BJ (cell line): ENCODE measurements around the gene NUP155. TPM values are rescaled to one million over a fixed set of nuclear protein-coding genes. Genes with fewer than 3 reads are reported as not detected.
A peak's percentile ranks its signal among the peaks of the same experiment; 100 is the strongest.
"Not testable (repeated sequence)": the region's sequence is repeated elsewhere in the genome, so short reads cannot be mapped to it uniquely, and the experiment has no call there.

Source experiments
- CTCF ChIA-PET: fragments of 350-600 bp; formaldehyde crosslinking; extraction: SDS; loops from one replicate; lab custom pipeline; 2021; ENCODE audit warnings: antibody characterized with exemption, inconsistent platforms; lab: Yijun Ruan, JAX
- POLR2A ChIA-PET: fragments of 300-600 bp; sonication (Branson Sonifier 250); formaldehyde crosslinking; extraction: SDS; loops from one replicate; lab custom pipeline; 2021; ENCODE audit warnings: antibody characterized with exemption; lab: Charles Lee
- DNase-seq: peaks from one replicate; pipeline ENCODE4 v3.0.0-alpha.2; 2011; ENCODE audit warnings: low read depth
- H3K27me3 ChIP-seq: 2 replicates; pipeline ENCODE4 v1.6.0; 2011; ENCODE audit warnings: low read length; ENCODE audit not compliant: control insufficient read depth, insufficient read depth
- H3K36me3 ChIP-seq: 2 replicates; pipeline ENCODE4 v1.5.1; 2011; ENCODE audit warnings: low read length; ENCODE audit not compliant: control insufficient read depth, insufficient read depth
- H3K4me3 ChIP-seq: 2 replicates; pipeline ENCODE4 v1.5.1; 2011; ENCODE audit warnings: low read depth, mild to moderate bottlenecking, control low read depth, low read length
- polyA minus RNA-seq: library from RNA; depleted of rRNA, polyadenylated mRNA; stranded (reverse); fragments of >200 nt; gene quantifications from 2 replicates; pipeline ENCODE4 v1.2.3, GENCODE V29; 2011; rRNA and poly(A)+ RNA removed
- polyA plus RNA-seq: library from polyadenylated mRNA; depleted of rRNA; stranded (reverse); fragments of >200 nt; gene quantifications from 2 replicates; pipeline ENCODE4 v1.2.3, GENCODE V29; 2011; rRNA removed
- TF ChIP-seq, protein P1 (sequence below): IDR thresholded peaks from 2 replicates; pipeline ENCODE4 v1.5.1; 2011; ENCODE audit warnings: low read depth, mild to moderate bottlenecking, control low read depth, inconsistent platforms, low read length, moderate library complexity; ENCODE audit not compliant: insufficient read depth

Gene NUP155
- polyA plus RNA-seq (10.8 and 18.9 TPM in 2 replicates), polyA minus RNA-seq (32.9 and 39.7 TPM in 2 replicates)

DNA sequence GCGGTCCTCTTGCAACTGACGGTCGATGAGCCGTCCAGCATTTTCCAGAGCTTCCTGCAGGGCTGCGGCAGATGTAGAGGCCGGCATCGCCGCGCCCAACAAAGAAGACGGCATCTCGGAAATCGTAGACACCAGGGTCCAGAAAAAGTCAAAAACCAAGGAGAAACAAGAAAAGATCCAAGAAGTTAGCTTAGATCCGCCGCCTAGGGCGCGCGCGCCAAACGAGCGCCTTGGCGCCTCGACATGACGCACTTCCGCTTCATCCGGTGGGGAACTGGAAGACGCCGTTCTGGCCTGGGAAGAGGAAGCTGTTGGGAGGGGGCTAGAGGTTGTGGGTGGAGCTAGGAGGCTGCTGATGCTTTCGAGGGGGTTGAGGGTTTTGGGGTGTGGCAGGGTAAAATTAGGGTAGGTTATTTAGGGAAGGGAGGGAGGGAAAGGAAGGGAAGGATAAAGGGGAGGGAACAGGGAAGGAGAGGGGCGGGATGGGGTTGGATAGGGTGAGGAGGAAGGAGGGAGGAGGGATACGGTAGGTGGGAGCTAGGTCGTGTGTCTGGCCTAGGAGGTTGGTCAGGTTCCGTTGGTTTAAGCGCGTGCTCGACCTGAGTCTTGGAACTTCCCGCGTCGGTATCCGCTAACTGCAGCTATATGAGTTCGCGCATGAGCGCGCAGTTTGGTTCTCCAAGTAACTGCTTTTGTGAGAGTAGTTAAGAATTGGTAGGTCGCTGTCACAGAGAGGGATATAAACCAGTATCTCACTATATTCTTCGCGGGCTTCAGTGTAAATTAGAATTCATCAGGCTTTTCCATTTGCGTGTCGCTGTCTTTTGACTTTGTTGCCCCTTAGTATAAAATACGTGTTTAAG is at the start of gene NUP155:
NUP155 (minus strand) TSS at position 243 of the 863 bp plus-strand sequence; CDS start at position 114, 129 bp downstream.
- DNase-seq = peak; percentile 79
- Histone ChIP-seq H3K4me3 (peak within 1 kb of the TSS; percentile 73), H3K36me3 (no peaks in the 10 kb centered on the region), H3K27me3 (no peaks in the 10 kb centered on the region)
- POLR2A ChIA-PET = interaction anchor here (0.6 to 1.6 kb wide), 4 partner anchors 8 to 468 kb away, joined by 3 to 12 read pairs (median 4); partner anchors contain the start of gene WDR70
- CTCF ChIA-PET = interaction anchor here (0.6 to 3.6 kb wide), 4 partner anchors 9 to 466 kb away, joined by 3 to 19 read pairs (median 4); partner anchors contain the start of gene WDR70
- TF ChIP-seq, protein P1, sequence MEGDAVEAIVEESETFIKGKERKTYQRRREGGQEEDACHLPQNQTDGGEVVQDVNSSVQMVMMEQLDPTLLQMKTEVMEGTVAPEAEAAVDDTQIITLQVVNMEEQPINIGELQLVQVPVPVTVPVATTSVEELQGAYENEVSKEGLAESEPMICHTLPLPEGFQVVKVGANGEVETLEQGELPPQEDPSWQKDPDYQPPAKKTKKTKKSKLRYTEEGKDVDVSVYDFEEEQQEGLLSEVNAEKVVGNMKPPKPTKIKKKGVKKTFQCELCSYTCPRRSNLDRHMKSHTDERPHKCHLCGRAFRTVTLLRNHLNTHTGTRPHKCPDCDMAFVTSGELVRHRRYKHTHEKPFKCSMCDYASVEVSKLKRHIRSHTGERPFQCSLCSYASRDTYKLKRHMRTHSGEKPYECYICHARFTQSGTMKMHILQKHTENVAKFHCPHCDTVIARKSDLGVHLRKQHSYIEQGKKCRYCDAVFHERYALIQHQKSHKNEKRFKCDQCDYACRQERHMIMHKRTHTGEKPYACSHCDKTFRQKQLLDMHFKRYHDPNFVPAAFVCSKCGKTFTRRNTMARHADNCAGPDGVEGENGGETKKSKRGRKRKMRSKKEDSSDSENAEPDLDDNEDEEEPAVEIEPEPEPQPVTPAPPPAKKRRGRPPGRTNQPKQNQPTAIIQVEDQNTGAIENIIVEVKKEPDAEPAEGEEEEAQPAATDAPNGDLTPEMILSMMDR = no peak

DNA sequence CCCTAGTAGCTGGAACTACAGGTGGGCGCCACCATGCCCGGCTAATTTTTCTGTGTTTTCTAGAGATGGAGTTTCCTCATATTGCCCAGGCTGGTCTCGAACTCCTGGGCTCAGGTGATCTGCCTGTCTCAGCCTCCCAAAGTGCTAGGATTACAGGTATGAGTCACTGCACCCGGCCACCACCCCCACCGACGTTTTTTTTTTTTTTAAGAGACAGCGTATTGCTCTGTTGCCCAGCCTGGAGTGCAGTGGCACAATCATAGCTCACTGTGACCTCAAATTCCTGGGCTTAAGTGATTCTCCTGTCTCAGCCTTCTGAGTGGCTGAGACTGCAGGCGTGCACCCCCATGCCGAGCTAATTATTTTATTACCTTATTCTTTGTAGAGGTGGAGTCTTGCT is 46.4 kb upstream of the NUP155 start:
- ChIA-PET POLR2A (no interaction called here), CTCF (interaction anchor here (0.5 kb wide), 1 partner anchor 9 kb away, joined by 3 read pairs; no protein-coding TSS in a partner anchor)
- H3K36me3 ChIP-seq = peaks cover 5% of the 10 kb centered on the region; the same call in 1 of the 2 replicates
- H3K4me3 ChIP-seq = no peak overlapping the region
- no peak for DNase-seq
- TF ChIP-seq, protein P1 = no peak
- no peaks in the 10 kb centered on the region for H3K27me3 ChIP-seq

DNA sequence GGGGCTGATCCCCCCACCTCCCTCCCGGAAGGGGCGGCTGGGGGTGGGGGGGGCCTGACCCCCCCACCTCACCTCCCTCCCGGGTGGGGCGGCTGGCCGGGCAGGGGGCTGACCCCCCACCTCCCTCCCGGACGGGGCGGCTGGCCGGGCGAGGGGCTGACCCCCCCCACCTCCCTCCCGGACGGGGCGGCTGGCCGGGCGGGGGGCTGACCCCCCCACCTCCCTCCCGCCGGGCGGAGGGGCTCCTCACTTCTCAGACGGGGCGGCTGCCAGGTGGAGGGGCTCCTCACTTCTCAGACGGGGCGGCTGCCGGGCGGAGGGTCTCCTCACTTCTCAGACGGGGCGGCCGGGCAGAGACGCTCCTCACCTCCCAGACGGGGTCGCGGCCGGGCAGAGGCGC is 44.5 kb upstream of the NUP155 start:
- DNase-seq, CTCF ChIA-PET, H3K4me3 ChIP-seq, H3K36me3 ChIP-seq, H3K27me3 ChIP-seq, POLR2A ChIA-PET: not testable (repeated sequence)

DNA sequence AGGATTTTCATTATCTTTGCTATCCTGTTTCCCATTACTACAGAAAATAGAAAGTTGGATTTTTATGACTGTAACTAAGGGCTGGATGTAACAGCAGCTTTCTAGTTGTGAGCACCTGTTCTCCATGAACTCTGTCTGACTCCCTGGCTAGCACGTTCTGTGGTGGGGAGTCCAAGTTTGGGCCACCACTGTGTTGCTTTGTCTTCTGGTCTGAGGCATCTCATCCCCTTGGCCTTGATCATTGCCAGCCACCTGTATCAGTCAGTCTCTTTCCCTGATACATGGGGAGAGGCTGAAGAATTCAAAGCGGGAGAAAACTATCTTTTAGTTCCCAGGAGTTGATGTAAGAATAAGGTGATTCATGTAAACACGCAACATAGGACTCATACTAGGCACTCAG is 41.6 kb upstream of the NUP155 start:
- ChIA-PET CTCF (interaction anchor here (0.6 to 3.1 kb wide), 19 partner anchors 8 to 805 kb away, joined by 3 to 34 read pairs (median 4); no protein-coding TSS in a partner anchor), POLR2A (interaction anchor here (0.6 kb wide), 1 partner anchor 22 kb away, joined by 3 read pairs; no protein-coding TSS in a partner anchor)
- H3K27me3 ChIP-seq = no peaks in the 10 kb centered on the region
- DNase-seq = no peak
- no peak overlapping the region for H3K4me3 ChIP-seq
- TF ChIP-seq, protein P1 = no peak
- peaks cover 4% of the 10 kb centered on the region; the same call in 1 of the 2 replicates for H3K36me3 ChIP-seq

DNA sequence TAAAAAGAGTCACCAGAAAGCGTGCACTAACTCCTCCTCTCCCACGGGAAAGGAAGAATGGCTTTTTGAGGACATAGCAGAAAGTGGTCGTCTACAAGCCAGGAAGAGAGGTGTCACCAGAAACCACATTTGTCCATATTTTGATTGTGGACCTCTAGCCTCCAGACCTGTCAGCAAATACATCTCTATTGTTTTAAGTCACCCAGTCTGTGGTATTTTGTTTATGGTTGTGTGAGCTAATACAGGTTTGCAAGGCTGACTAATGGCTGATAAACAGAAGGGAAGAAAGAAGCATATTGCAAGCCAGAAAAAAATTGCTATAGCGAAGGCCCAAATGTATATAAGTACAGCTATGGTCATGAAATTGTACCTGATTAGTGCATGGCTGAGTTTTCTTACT is 29.6 kb upstream of the NUP155 start:
- H3K27me3 ChIP-seq = no peaks in the 10 kb centered on the region
- no peaks in the 10 kb centered on the region; the same call in none of the 2 replicates for H3K36me3 ChIP-seq
- TF ChIP-seq, protein P1 = no peak
- POLR2A ChIA-PET = interaction anchor here (0.6 kb wide), 2 partner anchors 10 to 326 kb away, joined by 3 to 10 read pairs; no protein-coding TSS in a partner anchor
- no peak for DNase-seq
- CTCF ChIA-PET = interaction anchor here (1.6 kb wide), 1 partner anchor 13 kb away, joined by 4 read pairs; no protein-coding TSS in a partner anchor
- H3K4me3 ChIP-seq = no peak overlapping the region
